Femur (tissue), 1 donor: ENCODE measurements around the gene GJA8.
"Not testable (repeated sequence)": the region's sequence is repeated elsewhere in the genome, so short reads cannot be mapped to it uniquely, and the experiment has no call there.

Experiments used
- DNase-seq: peaks from one replicate; pipeline ENCODE4 v3.0.0-alpha.2; 2017

The GJA8 gene

DNA sequence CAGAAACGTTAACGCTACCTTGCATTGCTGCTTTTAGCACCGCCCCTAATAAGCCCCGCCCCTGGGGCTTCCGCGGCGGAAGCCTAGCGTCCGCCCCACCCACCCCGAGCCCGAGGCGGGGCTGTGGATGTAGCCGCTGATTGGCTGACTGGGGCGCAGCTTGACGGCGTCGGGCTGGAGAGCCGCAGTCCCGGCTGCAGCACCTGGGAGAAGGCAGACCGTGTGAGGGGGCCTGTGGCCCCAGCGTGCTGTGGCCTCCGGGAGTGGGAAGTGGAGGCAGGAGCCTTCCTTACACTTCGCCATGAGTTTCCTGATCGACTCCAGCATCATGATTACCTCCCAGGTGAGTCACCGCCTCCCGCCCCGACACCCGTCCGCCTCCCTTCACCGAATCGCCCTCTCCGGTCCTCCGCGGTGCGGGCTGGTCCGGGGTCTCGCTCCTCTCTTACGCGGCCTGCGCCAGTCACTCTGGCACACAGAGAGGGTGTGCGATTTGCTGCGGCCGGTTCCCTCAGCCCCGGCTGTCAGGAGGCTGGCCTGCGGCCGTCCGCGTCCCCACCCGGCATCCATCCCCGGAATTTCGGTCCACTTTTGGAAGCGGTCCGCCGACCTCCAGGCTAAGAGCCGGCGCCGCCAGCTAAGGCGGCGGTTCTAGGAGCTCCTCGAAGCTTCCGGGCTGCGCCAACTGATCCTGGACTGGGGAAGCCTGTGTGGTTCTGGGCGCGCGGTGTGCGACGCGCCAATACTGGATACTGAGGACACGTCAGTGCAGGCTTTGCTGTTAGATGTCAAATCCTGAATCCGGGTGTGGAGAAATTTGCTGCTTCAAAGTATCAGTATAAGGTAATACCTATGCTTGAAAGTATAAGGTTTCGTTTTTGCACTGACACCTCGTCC is 25.9 kb downstream of the GJA8 start, which contains the start of gene GPR89B:
GPR89B (plus strand) TSS at position 185 of the 897 bp plus-strand sequence; CDS start at position 302, 117 bp downstream.
- DNase-seq = peak; percentile 93

DNA sequence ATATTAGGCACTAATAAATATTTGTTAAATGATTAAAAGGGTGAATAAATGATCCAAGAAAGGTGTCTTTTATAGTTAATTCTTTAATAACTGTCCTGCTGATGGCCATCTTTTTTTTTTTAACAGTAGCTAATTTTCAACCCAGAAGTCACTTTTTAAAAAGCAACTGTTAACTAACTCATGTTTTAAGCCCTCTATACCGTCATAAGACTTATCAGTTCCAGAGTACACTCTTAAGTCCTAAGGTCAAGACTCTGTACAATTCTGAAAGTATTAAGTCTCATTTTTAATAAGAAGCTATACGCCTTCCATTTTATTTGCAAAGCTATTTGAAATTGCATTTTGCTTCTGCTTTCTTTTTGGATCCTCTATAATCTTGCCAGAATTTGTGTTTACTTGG is 28.5 kb downstream of the GJA8 start:
- not testable (repeated sequence) for DNase-seq

DNA sequence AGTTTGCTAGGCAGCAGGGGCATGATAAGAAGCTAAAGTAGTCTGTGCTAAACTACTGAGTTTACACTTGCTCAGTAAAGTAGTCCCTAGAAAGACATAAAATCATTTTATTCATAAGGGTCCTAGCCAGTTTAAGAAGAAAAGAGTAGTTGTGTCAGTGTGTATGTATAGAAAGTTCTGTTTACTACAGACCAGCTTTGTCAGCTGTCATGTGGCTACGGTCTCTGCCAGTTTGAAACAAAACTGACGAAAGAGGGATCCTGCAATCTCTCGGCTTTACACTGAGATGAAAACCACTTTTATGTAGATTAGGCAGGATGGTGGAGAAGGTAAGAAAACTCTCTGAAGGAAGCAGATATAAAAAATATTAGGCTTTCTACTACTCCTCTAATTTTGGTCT is 32.7 kb downstream of the GJA8 start:
- DNase-seq = not testable (repeated sequence)

DNA sequence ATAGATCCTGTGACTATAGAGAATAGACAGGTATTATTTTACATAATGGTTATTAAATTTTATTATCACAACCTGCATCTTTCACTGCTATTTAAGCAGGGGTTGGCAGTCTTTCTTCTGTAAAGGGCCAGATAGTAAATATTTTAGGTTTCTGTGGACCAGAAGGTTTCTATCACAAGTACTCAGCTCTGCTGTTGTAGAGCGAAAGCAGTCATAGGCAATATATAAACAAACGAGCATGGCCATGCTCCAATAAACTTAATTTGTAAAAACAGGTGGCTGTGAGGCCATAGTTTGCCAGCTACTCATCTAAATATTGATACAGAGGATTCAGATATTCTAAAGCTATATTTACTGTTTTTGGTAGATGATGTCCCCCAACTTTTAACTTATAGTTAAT is 37.9 kb downstream of the GJA8 start:
- DNase-seq = not testable (repeated sequence)

DNA sequence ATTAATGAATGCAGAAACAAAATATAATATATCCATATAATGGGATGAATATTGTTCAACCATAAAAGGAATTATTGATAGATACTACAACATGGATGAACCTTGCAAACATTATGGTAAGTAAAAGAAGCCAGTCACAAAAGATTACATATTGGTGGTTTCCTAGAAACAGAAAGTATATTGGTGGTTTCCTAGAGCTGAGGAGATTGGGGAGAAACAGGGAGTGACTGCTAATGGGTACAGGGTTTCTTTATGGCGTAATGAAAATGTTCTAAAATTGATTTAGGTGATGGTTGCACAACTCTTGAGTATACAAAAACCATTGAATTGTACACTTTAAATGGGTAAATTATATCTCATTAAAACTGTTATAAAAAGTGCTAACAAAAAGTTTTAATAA is 40.0 kb downstream of the GJA8 start:
- DNase-seq = not testable (repeated sequence)

DNA sequence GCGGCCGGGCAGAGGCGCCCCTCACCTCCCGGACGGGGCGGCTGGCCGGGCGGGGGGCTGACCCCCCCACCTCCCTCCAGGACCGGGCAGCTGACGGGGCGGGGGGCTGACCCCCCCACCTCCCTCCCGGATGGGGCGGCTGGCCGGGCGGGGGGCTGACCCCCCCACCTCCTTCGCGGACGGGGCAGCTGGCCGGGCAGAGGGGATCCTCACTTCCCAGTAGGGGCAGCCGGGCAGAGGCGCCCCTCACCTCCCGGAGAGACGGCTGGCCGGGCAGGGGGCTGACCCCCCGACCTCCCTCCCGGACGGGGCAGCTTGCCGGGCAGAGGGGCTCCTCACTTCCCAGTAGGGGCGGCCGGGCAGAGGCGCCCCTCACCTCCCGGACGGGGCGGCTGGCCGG is 46.9 kb downstream of the GJA8 start:
- DNase-seq = not testable (repeated sequence)
